Subcutaneous adipose tissue (tissue), 4 donors: ENCODE results near the gene UBAP1L. TPM values are rescaled to one million over a fixed set of nuclear protein-coding genes. Genes with fewer than 3 reads are reported as not detected.

Experiments used
- CTCF ChIP-seq: fragments of 450-650 bp; IDR thresholded peaks from one replicate; pipeline ENCODE4 v1.5.1; 2016; ENCODE audit warnings: low read depth, mild to moderate bottlenecking, control low read depth, antibody characterized with exemption, moderate library complexity
- total RNA-seq, 4 donors: library from RNA; depleted of rRNA; stranded (reverse); fragments of >200 nt; gene quantifications; one replicate each; pipeline ENCODE4 v1.1.0, GENCODE V29; 2016

UBAP1L gene
- total RNA-seq, 4 donors from 2014 or later = 1.3 to 5.7 (median 3.1) TPM

- TF ChIP-seq CTCF = no peak
These were observed 37.6 kb downstream of the UBAP1L start for GRCh38 chr15:65077291-65077980.

- TF ChIP-seq CTCF = no peak
These were observed 38.3 kb downstream of the UBAP1L start, which contains the start of gene KBTBD13 for GRCh38 chr15:65076486-65077290. KBTBD13 (plus strand) TSS chr15:65076746; CDS start chr15:65076816, 70 bp downstream.

- no peak for TF ChIP-seq CTCF
These were observed 42.4 kb downstream of the UBAP1L start for GRCh38 chr15:65072617-65073016.

- TF ChIP-seq CTCF = no peak
These were observed 43.0 kb downstream of the UBAP1L start for GRCh38 chr15:65072027-65072426.

GRCh38 chr15:65071381-65071811 is 43.6 kb downstream of the UBAP1L start:
- TF ChIP-seq CTCF = no peak

- no peak for TF ChIP-seq CTCF
These were observed 45.0 kb downstream of the UBAP1L start for GRCh38 chr15:65069779-65070546.

GRCh38 chr15:65069179-65069578 is 45.8 kb downstream of the UBAP1L start:
- no peak for TF ChIP-seq CTCF
